ENCODE data around the gene CNN2. TPM values are rescaled to one million over a fixed set of nuclear protein-coding genes. Genes with fewer than 3 reads are reported as not detected.

Gene CNN2
- total and polyA plus RNA-seq, 2 experiments from 2014 or later = 115 to 247 TPM

GRCh38 chr19:1055886-1056620 lies 29.6 kb downstream of the CNN2 start:
- H3K4me3 ChIP-seq = no peak overlapping the region
- no peaks in the 10 kb centered on the region for H3K79me2 ChIP-seq
- no peak overlapping the region for H3K27ac ChIP-seq
- H3K36me3 ChIP-seq (replicated peaks; ENCODE audit: insufficient read depth, low read depth) = no peaks in the 10 kb centered on the region
- H3K9me3 ChIP-seq (ENCODE audit: low read depth) = peaks cover 4% of the 10 kb centered on the region
- no peaks in the 10 kb centered on the region for H3K4me1 ChIP-seq (ENCODE audit: insufficient read depth)
- H2AFZ ChIP-seq = no peak overlapping the region
- no peak for DNase-seq (ENCODE audit: low spot score)
- H3K4me2 ChIP-seq = no peak overlapping the region
- TF ChIP-seq EZH2phosphoT487 (IDR thresholded peaks at IDR 0.05; ENCODE audit: low read depth, severe bottlenecking, unreplicated experiment) (no peak), CTCF (IDR thresholded peaks at IDR 0.05; ENCODE audit: poor library complexity) (no peak), EZH2 (IDR thresholded peaks at IDR 0.05; ENCODE audit: borderline replicate concordance) (no peak)
- H3K27me3 ChIP-seq = no peaks in the 10 kb centered on the region
- H3K9me2 ChIP-seq (replicated peaks; ENCODE audit: insufficient read depth) = no peaks in the 10 kb centered on the region
- no peaks in the 10 kb centered on the region for H4K20me1 ChIP-seq (ENCODE audit: insufficient read depth, poor library complexity, severe bottlenecking)
- 96% methylated on average over 20 of the region's 20 CpGs for WGBS (ENCODE audit: low lambda C conversion rate, missing lambda C conversion rate)

- no peak overlapping the region for H3K4me3 ChIP-seq
- no peaks in the 10 kb centered on the region for H3K9me2 ChIP-seq (replicated peaks; ENCODE audit: insufficient read depth)
- TF ChIP-seq CTCF (IDR thresholded peaks at IDR 0.05; ENCODE audit: poor library complexity) (no peak), EZH2phosphoT487 (IDR thresholded peaks at IDR 0.05; ENCODE audit: low read depth, severe bottlenecking, unreplicated experiment) (no peak), EZH2 (IDR thresholded peaks at IDR 0.05; ENCODE audit: borderline replicate concordance) (no peak)
- no peak for DNase-seq (ENCODE audit: low spot score)
- peaks cover 4% of the 10 kb centered on the region for H3K9me3 ChIP-seq (ENCODE audit: low read depth)
- H3K4me2 ChIP-seq = no peak overlapping the region
- no peak overlapping the region for H3K27ac ChIP-seq
- WGBS (ENCODE audit: low lambda C conversion rate, missing lambda C conversion rate) = 67% methylated on average over 3 of the region's 3 CpGs
- no peaks in the 10 kb centered on the region for H3K4me1 ChIP-seq (ENCODE audit: insufficient read depth)
- H2AFZ ChIP-seq = no peak overlapping the region
- H4K20me1 ChIP-seq (ENCODE audit: insufficient read depth, poor library complexity, severe bottlenecking) = no peaks in the 10 kb centered on the region
- no peaks in the 10 kb centered on the region for H3K79me2 ChIP-seq
- H3K27me3 ChIP-seq = no peaks in the 10 kb centered on the region
- H3K36me3 ChIP-seq (replicated peaks; ENCODE audit: insufficient read depth, low read depth) = no peaks in the 10 kb centered on the region
Measured at GRCh38 chr19:1057176-1057855, 30.9 kb downstream of the CNN2 start.

- Histone ChIP-seq H3K4me2 (no peak overlapping the region), H2AFZ (no peak overlapping the region), H3K27me3 (no peaks in the 10 kb centered on the region), H3K9me3 (ENCODE audit: low read depth) (peaks cover 4% of the 10 kb centered on the region), H3K79me2 (no peaks in the 10 kb centered on the region), H3K4me1 (ENCODE audit: insufficient read depth) (no peaks in the 10 kb centered on the region), H3K27ac (no peak overlapping the region), H3K9me2 (replicated peaks; ENCODE audit: insufficient read depth) (no peaks in the 10 kb centered on the region), H3K36me3 (replicated peaks; ENCODE audit: insufficient read depth, low read depth) (no peaks in the 10 kb centered on the region), H4K20me1 (ENCODE audit: insufficient read depth, poor library complexity, severe bottlenecking) (no peaks in the 10 kb centered on the region), H3K4me3 (no peak overlapping the region)
- TF ChIP-seq EZH2 (IDR thresholded peaks at IDR 0.05; ENCODE audit: borderline replicate concordance) = no peak
- no peak for TF ChIP-seq CTCF (IDR thresholded peaks at IDR 0.05; ENCODE audit: poor library complexity)
- no peak for TF ChIP-seq EZH2phosphoT487 (IDR thresholded peaks at IDR 0.05; ENCODE audit: low read depth, severe bottlenecking, unreplicated experiment)
- 99% methylated on average over 5 of the region's 5 CpGs for WGBS (ENCODE audit: low lambda C conversion rate, missing lambda C conversion rate)
- DNase-seq (ENCODE audit: low spot score) = no peak
Measured at GRCh38 chr19:1058112-1058511, 31.7 kb downstream of the CNN2 start.
